ENCODE measurements around the gene MYLK3.

GRCh38 chr16:46737621-46738214 lies 10.4 kb downstream of the MYLK3 start:
- no peak for TF ChIP-seq CTCF (IDR thresholded peaks at IDR 0.05)
- no peak for TF ChIP-seq POLR2A (IDR thresholded peaks at IDR 0.05; ENCODE audit: low read depth)
- no peak for TF ChIP-seq POLR2AphosphoS5 (IDR thresholded peaks at IDR 0.05)
